Measurements from ENCODE around the gene BTG1. TPM values are rescaled to one million over a fixed set of nuclear protein-coding genes. Genes with fewer than 3 reads are reported as not detected.

Gene BTG1
- total RNA-seq, 1 experiment from 2014 or later, result 23.1 TPM

GRCh38 chr12:92105110-92105509 lies 40.5 kb downstream of the BTG1 start:
- Histone ChIP-seq H3K4me1 (no peaks in the 10 kb centered on the region), H3K4me3 (ENCODE audit: low read depth, low read length) (no peak overlapping the region), H3K27me3 (replicated peaks; ENCODE audit: control insufficient read depth, insufficient read depth, low read length) (no peaks in the 10 kb centered on the region), H3K36me3 (ENCODE audit: control insufficient read depth, insufficient read depth, low read length) (no peaks in the 10 kb centered on the region), H3K9me3 (no peaks in the 10 kb centered on the region)
- ChIA-PET POLR2A (no interaction called here), CTCF (no interaction called here)
- Mint-ChIP-seq H3K27me3 (ENCODE audit: insufficient read depth, unreplicated experiment) (no peaks in the 10 kb centered on the region), H3K36me3 (ENCODE audit: insufficient read depth, unreplicated experiment) (no peaks in the 10 kb centered on the region), H3K4me3 (ENCODE audit: unreplicated experiment) (no peak overlapping the region), H3K4me1 (ENCODE audit: low read depth, unreplicated experiment) (no peaks in the 10 kb centered on the region), H3K27ac (ENCODE audit: unreplicated experiment) (no peak overlapping the region), H3K9me3 (ENCODE audit: unreplicated experiment) (no peaks in the 10 kb centered on the region)
- BruUV-seq (replicated peaks), result no TSS peak
- intact Hi-C loops (cut with micrococcal nuclease; ENCODE audit: unreplicated experiment), result no loop called here
- TF ChIP-seq CTCF (IDR thresholded peaks at IDR 0.05; ENCODE audit: insufficient read depth in 1 of 2, low read depth in 1 of 2, low read length in 1 of 2, severe bottlenecking in 1 of 2, unreplicated experiment in 1 of 2), result no peak
- no peak for DNase-seq

- Mint-ChIP-seq H3K36me3 (ENCODE audit: insufficient read depth, unreplicated experiment) (no peaks in the 10 kb centered on the region), H3K4me3 (ENCODE audit: unreplicated experiment) (no peak overlapping the region), H3K9me3 (ENCODE audit: unreplicated experiment) (no peaks in the 10 kb centered on the region), H3K4me1 (ENCODE audit: low read depth, unreplicated experiment) (peaks cover 5% of the 10 kb centered on the region), H3K27me3 (ENCODE audit: insufficient read depth, unreplicated experiment) (no peaks in the 10 kb centered on the region), H3K27ac (ENCODE audit: unreplicated experiment) (no peak overlapping the region)
- DNase-seq, result no peak
- no peaks in the 10 kb centered on the region for H3K9me3 ChIP-seq
- no peak for TF ChIP-seq CTCF (IDR thresholded peaks at IDR 0.05; ENCODE audit: insufficient read depth in 1 of 2, low read depth in 1 of 2, low read length in 1 of 2, severe bottlenecking in 1 of 2, unreplicated experiment in 1 of 2)
- no peaks in the 10 kb centered on the region for H3K27me3 ChIP-seq (replicated peaks; ENCODE audit: control insufficient read depth, insufficient read depth, low read length)
- CTCF ChIA-PET, result no interaction called here
- BruUV-seq (replicated peaks), result no TSS peak
- H3K4me3 ChIP-seq (ENCODE audit: low read depth, low read length), result no peak overlapping the region
- intact Hi-C loops (cut with micrococcal nuclease; ENCODE audit: unreplicated experiment), result no loop called here
- peaks cover 16% of the 10 kb centered on the region for H3K4me1 ChIP-seq
- POLR2A ChIA-PET, result no interaction called here
- H3K36me3 ChIP-seq (ENCODE audit: control insufficient read depth, insufficient read depth, low read length), result no peaks in the 10 kb centered on the region
Observed at GRCh38 chr12:92102606-92103005, 43.0 kb downstream of the BTG1 start.

- no peak overlapping the region for H3K27ac Mint-ChIP-seq (ENCODE audit: unreplicated experiment)
- Histone ChIP-seq H3K4me1 (peaks cover 16% of the 10 kb centered on the region), H3K9me3 (no peaks in the 10 kb centered on the region), H3K36me3 (ENCODE audit: control insufficient read depth, insufficient read depth, low read length) (no peaks in the 10 kb centered on the region), H3K4me3 (ENCODE audit: low read depth, low read length) (no peak overlapping the region), H3K27me3 (replicated peaks; ENCODE audit: control insufficient read depth, insufficient read depth, low read length) (no peaks in the 10 kb centered on the region)
- ChIA-PET CTCF (no interaction called here), POLR2A (no interaction called here)
- intact Hi-C loops (cut with micrococcal nuclease; ENCODE audit: unreplicated experiment), result no loop called here
- H3K9me3 Mint-ChIP-seq (ENCODE audit: unreplicated experiment), result no peaks in the 10 kb centered on the region
- no peak for DNase-seq
- peaks cover 5% of the 10 kb centered on the region for H3K4me1 Mint-ChIP-seq (ENCODE audit: low read depth, unreplicated experiment)
- no peaks in the 10 kb centered on the region for H3K36me3 Mint-ChIP-seq (ENCODE audit: insufficient read depth, unreplicated experiment)
- TF ChIP-seq CTCF (IDR thresholded peaks at IDR 0.05; ENCODE audit: insufficient read depth in 1 of 2, low read depth in 1 of 2, low read length in 1 of 2, severe bottlenecking in 1 of 2, unreplicated experiment in 1 of 2), result no peak
- no peak overlapping the region for H3K4me3 Mint-ChIP-seq (ENCODE audit: unreplicated experiment)
- no TSS peak for BruUV-seq (replicated peaks)
- H3K27me3 Mint-ChIP-seq (ENCODE audit: insufficient read depth, unreplicated experiment), result no peaks in the 10 kb centered on the region
Observed at GRCh38 chr12:92098594-92099380, 46.9 kb downstream of the BTG1 start.

All from Caco-2 (cell line).